Tibial artery (tissue), 4 donors: Measurements from ENCODE around the gene MSH3.
A peak's percentile ranks its signal among the peaks of the same experiment; 100 is the strongest.

ENCODE experiments used
- DNase-seq, 2 donors: peaks; one replicate each; pipeline ENCODE4 v3.0.0-alpha.2; 2019
- H3K27ac ChIP-seq, 2 donors: fragments of 200-600 bp; sonication (generic) in 1 of 2; 1 replicate in 1 of 2; 2 replicates in 1 of 2; pipeline ENCODE4 v1.5.1; 2018 to 2019; ENCODE audit warnings: mild to moderate bottlenecking in 1 of 2
- H3K27me3 ChIP-seq, 2 donors: fragments of 200-600 bp; sonication (generic) in 1 of 2; one replicate each; pipeline versions ENCODE4 v1.5.1 to v1.6.0; 2016 to 2019
- H3K36me3 ChIP-seq, 3 donors: fragments of 200-600 bp; sonication (generic) in 2 of 3; one replicate each; pipeline ENCODE4 v1.5.1; 2016 to 2019; ENCODE audit warnings: mild to moderate bottlenecking in 2 of 3
- H3K4me1 ChIP-seq, 4 donors: fragments of 200-600 bp; sonication (generic) in 2 of 4; 1 replicate in 3 of 4; 2 replicates in 1 of 4; pipeline ENCODE4 v1.5.1; 2016 to 2019
- H3K4me3 ChIP-seq, 2 donors: fragments of 200-600 bp; sonication (generic) in 1 of 2; 1 replicate in 1 of 2; 2 replicates in 1 of 2; pipeline ENCODE4 v1.5.1; 2018 to 2019; ENCODE audit warnings: mild to moderate bottlenecking in 2 of 2
- H3K9me3 ChIP-seq, 3 donors: fragments of 200-600 bp; sonication (generic) in 1 of 3; one replicate each; pipeline ENCODE4 v1.5.1; 2016 to 2019
- intact Hi-C: fragments of 100-400 bp; cut with DNase I; formaldehyde crosslinking; loops from one replicate; pipeline ENCODE4 v1.15.0; 2023; ENCODE audit warnings: low total_unique reads
- TF ChIP-seq, protein P1 (sequence below), 2 experiments: fragments of 200-600 bp in 1 of 2; fragments of 450-650 bp in 1 of 2; IDR thresholded peaks; one replicate each; pipeline ENCODE4 v1.5.1; 2017 to 2019; ENCODE audit warnings: antibody characterized with exemption in 2 of 2, mild to moderate bottlenecking in 1 of 2, moderate library complexity in 1 of 2

Gene MSH3

DNA sequence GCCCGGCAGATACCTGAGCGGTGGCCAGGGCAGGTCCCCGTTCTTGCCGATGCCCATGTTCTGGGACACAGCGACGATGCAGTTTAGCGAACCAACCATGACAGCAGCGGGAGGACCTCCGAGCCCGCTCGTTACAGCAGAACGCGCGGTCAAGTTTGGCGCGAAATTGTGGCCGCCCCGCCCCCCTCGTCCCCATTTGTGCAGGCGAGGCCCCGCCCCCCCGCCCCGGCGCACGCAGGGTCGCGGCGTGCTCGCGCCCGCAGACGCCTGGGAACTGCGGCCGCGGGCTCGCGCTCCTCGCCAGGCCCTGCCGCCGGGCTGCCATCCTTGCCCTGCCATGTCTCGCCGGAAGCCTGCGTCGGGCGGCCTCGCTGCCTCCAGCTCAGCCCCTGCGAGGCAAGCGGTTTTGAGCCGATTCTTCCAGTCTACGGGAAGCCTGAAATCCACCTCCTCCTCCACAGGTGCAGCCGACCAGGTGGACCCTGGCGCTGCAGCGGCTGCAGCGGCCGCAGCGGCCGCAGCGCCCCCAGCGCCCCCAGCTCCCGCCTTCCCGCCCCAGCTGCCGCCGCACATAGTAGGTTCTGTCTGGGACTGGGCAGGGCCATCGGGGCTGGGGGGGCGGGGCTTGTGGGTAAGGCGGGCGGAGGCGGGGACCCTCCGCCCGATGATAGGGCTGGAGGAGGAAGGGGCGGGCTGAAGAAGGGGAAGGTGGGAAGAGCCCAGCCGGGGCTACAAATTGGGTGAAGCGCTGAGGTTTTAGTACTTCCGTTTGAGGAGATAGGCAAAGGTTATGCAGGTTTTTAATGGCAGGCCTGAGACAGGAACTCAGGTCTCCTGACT lies at the start of gene MSH3, which contains the start of gene DHFR:
MSH3 (plus strand) TSS at position 262 of the 840 bp plus-strand sequence; CDS start at position 338, 76 bp downstream.
DHFR (minus strand) TSS at position 593 of the 840 bp plus-strand sequence; CDS start at position 99, 494 bp downstream.
- Histone ChIP-seq H3K4me3 (peak within 1 kb of the TSS; percentile 89 to 97), H3K4me1 (peaks cover 0 to 20% (median 13%) of the 10 kb centered on the region in 4 donors), H3K27ac (peak within 1 kb of the TSS; percentile 89 to 95), H3K36me3 (peaks cover 21 to 26% (median 25%) of the 10 kb centered on the region in 3 donors), H3K27me3 (no peaks in the 10 kb centered on the region), H3K9me3 (no peaks in the 10 kb centered on the region)
- intact Hi-C loops = no loop called here
- TF ChIP-seq, protein P1, sequence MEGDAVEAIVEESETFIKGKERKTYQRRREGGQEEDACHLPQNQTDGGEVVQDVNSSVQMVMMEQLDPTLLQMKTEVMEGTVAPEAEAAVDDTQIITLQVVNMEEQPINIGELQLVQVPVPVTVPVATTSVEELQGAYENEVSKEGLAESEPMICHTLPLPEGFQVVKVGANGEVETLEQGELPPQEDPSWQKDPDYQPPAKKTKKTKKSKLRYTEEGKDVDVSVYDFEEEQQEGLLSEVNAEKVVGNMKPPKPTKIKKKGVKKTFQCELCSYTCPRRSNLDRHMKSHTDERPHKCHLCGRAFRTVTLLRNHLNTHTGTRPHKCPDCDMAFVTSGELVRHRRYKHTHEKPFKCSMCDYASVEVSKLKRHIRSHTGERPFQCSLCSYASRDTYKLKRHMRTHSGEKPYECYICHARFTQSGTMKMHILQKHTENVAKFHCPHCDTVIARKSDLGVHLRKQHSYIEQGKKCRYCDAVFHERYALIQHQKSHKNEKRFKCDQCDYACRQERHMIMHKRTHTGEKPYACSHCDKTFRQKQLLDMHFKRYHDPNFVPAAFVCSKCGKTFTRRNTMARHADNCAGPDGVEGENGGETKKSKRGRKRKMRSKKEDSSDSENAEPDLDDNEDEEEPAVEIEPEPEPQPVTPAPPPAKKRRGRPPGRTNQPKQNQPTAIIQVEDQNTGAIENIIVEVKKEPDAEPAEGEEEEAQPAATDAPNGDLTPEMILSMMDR (IDR thresholded peaks at IDR 0.05) = peak; percentile 3 to 16
- peak; percentile 84 to 91 for DNase-seq

DNA sequence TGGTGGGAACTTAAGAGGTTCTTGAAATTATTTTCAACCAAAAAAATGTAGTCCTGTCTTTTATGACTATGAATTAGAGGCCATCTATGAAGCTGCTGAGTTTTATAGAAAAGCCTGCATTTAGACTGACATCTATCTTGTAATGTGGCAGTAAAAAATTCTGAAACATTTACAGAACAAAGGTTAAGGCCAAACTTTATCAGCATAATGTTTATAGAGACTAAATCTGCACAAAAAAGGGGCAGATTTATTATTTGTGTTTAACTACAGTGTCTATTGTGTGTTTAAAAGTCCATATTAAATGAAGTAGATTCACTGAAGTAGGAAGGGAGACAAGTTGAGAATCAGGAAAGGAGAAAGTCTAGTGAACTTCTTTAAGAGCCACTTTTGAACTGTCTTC lies 47.1 kb upstream of the MSH3 start:
- intact Hi-C loops = no loop called here
- Histone ChIP-seq H3K4me3 (no peak overlapping the region), H3K36me3 (no peaks in the 10 kb centered on the region), H3K27me3 (no peaks in the 10 kb centered on the region), H3K4me1 (no peaks in the 10 kb centered on the region), H3K27ac (no peak overlapping the region), H3K9me3 (peaks cover 0 to 7% (median 0%) of the 10 kb centered on the region in 3 donors)
- TF ChIP-seq, protein P1 (IDR thresholded peaks at IDR 0.05) = no peak
- no peak for DNase-seq

DNA sequence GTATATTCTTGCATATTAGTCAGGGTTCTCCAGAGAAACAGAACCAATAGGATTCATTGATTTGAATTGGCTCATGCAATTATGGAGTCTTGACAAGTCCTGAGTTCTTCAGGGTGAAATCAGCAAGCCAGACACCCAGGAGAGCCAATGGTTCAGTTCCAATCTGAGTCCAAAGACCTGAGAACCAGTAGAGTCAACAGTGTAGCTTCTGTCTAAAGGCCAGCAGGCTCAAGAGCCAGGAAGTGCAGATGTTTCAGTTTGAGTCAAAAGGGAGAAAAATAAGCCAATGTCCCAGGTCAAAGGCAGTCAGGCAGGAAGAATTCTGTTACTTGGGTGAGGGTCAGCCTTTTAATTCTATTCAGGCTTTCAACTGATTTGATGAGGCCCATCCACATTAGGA lies 46.6 kb upstream of the MSH3 start:
- no peaks in the 10 kb centered on the region for H3K36me3 ChIP-seq
- no peak for DNase-seq
- no peak overlapping the region for H3K27ac ChIP-seq
- H3K9me3 ChIP-seq = peaks cover 0 to 7% (median 0%) of the 10 kb centered on the region in 3 donors
- intact Hi-C loops = no loop called here
- no peaks in the 10 kb centered on the region for H3K4me1 ChIP-seq
- H3K27me3 ChIP-seq = no peaks in the 10 kb centered on the region
- TF ChIP-seq, protein P1 (IDR thresholded peaks at IDR 0.05) = no peak
- H3K4me3 ChIP-seq = no peak overlapping the region

DNA sequence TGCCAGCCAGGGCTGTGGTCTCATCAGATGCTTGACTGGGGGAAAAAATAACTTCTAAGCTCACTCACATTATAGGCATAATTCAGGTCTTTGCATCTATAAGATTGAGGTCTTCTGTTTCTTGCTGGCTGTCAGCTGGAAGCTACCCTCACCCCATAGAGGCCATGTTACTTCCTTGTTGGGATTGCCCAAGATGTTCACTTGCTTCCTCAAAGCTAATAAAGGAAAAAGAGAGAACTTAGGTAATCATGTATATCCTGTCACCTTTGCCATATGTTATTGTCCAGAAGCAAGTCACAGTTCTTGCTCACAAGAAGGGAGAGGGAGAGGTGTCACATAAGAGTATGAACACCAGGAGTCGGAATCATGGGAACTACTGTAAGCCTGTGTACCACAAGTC lies 45.7 kb upstream of the MSH3 start:
- intact Hi-C loops = no loop called here
- no peaks in the 10 kb centered on the region for H3K36me3 ChIP-seq
- H3K27ac ChIP-seq = no peak overlapping the region
- no peak for DNase-seq
- H3K9me3 ChIP-seq = peaks cover 0 to 7% (median 0%) of the 10 kb centered on the region in 3 donors
- TF ChIP-seq, protein P1 (IDR thresholded peaks at IDR 0.05) = no peak
- no peaks in the 10 kb centered on the region for H3K27me3 ChIP-seq
- no peaks in the 10 kb centered on the region for H3K4me1 ChIP-seq
- H3K4me3 ChIP-seq = no peak overlapping the region

DNA sequence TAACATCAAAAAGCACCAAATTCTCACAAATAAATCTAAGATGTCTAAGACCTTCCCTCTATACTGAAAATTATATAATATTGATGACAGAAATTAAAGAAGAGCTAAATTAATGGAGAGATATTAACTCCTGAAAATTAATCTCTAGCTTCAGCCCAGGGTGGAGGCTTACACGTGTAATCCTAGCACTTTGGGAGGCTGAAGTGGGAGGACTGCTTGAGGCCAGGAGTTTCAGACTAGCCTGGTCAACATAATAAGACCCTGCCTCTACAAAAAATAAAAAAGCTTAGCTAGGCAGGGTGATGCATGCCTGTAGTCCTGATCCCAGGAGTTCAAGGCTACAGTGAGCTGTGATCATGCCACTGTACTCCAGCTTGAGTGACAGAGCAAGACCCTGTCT lies 44.8 kb upstream of the MSH3 start:
- Histone ChIP-seq H3K4me1 (no peaks in the 10 kb centered on the region), H3K9me3 (peaks cover 0 to 7% (median 0%) of the 10 kb centered on the region in 3 donors), H3K27me3 (no peaks in the 10 kb centered on the region), H3K4me3 (no peak overlapping the region), H3K27ac (no peak overlapping the region), H3K36me3 (no peaks in the 10 kb centered on the region)
- intact Hi-C loops = no loop called here
- DNase-seq = no peak
- TF ChIP-seq, protein P1 (IDR thresholded peaks at IDR 0.05) = no peak
